HepG2 (cell line): Measurements from ENCODE around the gene LRP1B. TPM values are rescaled to one million over a fixed set of nuclear protein-coding genes. Genes with fewer than 3 reads are reported as not detected.

Experiments used
- ATAC-seq: fragments of 200-7000 bp; cut with Tn5 transposase; 3 replicates; pipeline ENCODE4 v1.9.1; 2020; ENCODE audit warnings: mild to moderate bottlenecking, moderate library complexity
- BruUV-seq: library from RNA; stranded (reverse); fragments of 400-500 nt; replicated peaks from 2 replicates; lab custom pipeline; 2021; lab: Mats Ljungman, UMichigan
- CTCF ChIA-PET: fragments of 300-600 bp; formaldehyde crosslinking; extraction: SDS; loops from one replicate; lab custom pipeline; 2021; ENCODE audit warnings: low total read pairs, inconsistent platforms, low intra/inter-chr PET ratio; lab: Yijun Ruan, JAX
- POLR2A ChIA-PET: fragments of 350-600 bp; sonication (Branson Sonifier 250); formaldehyde crosslinking; loops from one replicate; lab custom pipeline; 2020; ENCODE audit warnings: antibody characterized with exemption, inconsistent platforms; lab: Yijun Ruan, JAX
- DNase-seq: peaks from one replicate; pipeline ENCODE4 v3.0.0-alpha.2; 2015; ENCODE audit warnings: low spot score
- FAIRE-seq: peaks from 3 replicates; lab custom pipeline; 2011; peaks lifted over from hg19 to GRCh38; lab: Jason Lieb, UNC
- H2AFZ ChIP-seq: one replicate; pipeline ENCODE4 v1.6.1; 2011; ENCODE audit warnings: low read length, inconsistent platforms
- H3K27ac ChIP-seq: fragments of 300-600 bp; 3 replicates; pipeline ENCODE4 v1.8.0; 2011; ENCODE audit warnings: mixed run types, mild to moderate bottlenecking, mixed read lengths, low read length, inconsistent platforms; ENCODE audit not compliant: insufficient read depth; ENCODE audit errors: extremely low read length
- H3K27me3 ChIP-seq, 2 experiments: fragments of 200-600 bp in 1 of 2; 2 replicates in 1 of 2; 3 replicates in 1 of 2; pipeline versions ENCODE4 v1.6.0 to v1.8.0; 2011; ENCODE audit warnings: low read length in 2 of 2, mild to moderate bottlenecking in 2 of 2, moderate library complexity in 2 of 2, inconsistent platforms in 1 of 2; ENCODE audit not compliant: insufficient read depth in 2 of 2, control insufficient read depth in 1 of 2
- H3K36me3 ChIP-seq, 2 experiments: fragments of 200-600 bp in 1 of 2; replicated peaks in 1 of 2; 2 replicates in 1 of 2; 3 replicates in 1 of 2; pipeline versions ENCODE4 v1.5.1 to v1.8.0; 2011; ENCODE audit warnings: low read length in 2 of 2, inconsistent platforms in 1 of 2; ENCODE audit not compliant: insufficient read depth in 2 of 2, control insufficient read depth in 1 of 2
- H3K4me1 ChIP-seq: 2 replicates; pipeline ENCODE4 v1.5.1; 2012; ENCODE audit warnings: low read length, inconsistent platforms; ENCODE audit not compliant: insufficient read depth
- H3K4me2 ChIP-seq: 2 replicates; pipeline ENCODE4 v1.6.0; 2011; ENCODE audit warnings: low read depth, low read length, inconsistent platforms
- H3K4me3 ChIP-seq, 3 experiments: fragments of 200-600 bp in 1 of 3; sonication (generic), shearing (Covaris generic) in 1 of 3; replicated peaks in 1 of 3; 2 replicates each; pipeline ENCODE4 v1.5.1; 2011 to 2016; ENCODE audit warnings: low read length in 3 of 3, inconsistent platforms in 2 of 3, low read depth in 2 of 3, mild to moderate bottlenecking in 2 of 3, control low read depth in 1 of 3, mixed read lengths in 1 of 3; ENCODE audit not compliant: insufficient read depth in 1 of 3
- H3K79me2 ChIP-seq: one replicate; pipeline ENCODE4 v1.6.1; 2011; ENCODE audit warnings: low read length, inconsistent platforms; ENCODE audit not compliant: insufficient read depth
- H3K9ac ChIP-seq: 2 replicates; pipeline ENCODE4 v1.6.0; 2011; ENCODE audit warnings: mild to moderate bottlenecking, low read depth, low read length, inconsistent platforms; ENCODE audit not compliant: insufficient read depth
- H3K9me3 ChIP-seq: 2 replicates; pipeline ENCODE4 v1.5.1; 2012; ENCODE audit warnings: mild to moderate bottlenecking, low read length
- H4K20me1 ChIP-seq: 2 replicates; pipeline ENCODE4 v1.6.0; 2011; ENCODE audit warnings: inconsistent platforms, mild to moderate bottlenecking, low read length, moderate library complexity; ENCODE audit not compliant: insufficient read depth
- AFF4 ChIP-seq: sonication (generic); formaldehyde crosslinking; IDR thresholded peaks from 2 replicates; pipeline ENCODE4 v1.4.0; 2020; ENCODE audit warnings: missing genetic modification reagents
- BRD4 ChIP-seq: sonication (generic); formaldehyde crosslinking; IDR thresholded peaks from 2 replicates; pipeline ENCODE4 v1.4.0; 2020; ENCODE audit warnings: missing genetic modification reagents
- CEBPB ChIP-seq: IDR thresholded peaks from 2 replicates; pipeline ENCODE4 v1.6.1; 2011; ENCODE audit warnings: low read depth, low read length, improper control_type of control experiment, borderline replicate concordance
- CREB1 ChIP-seq, 2 experiments: fragments of 450-650 bp in 1 of 2; IDR thresholded peaks; 2 replicates each; pipeline ENCODE4 v1.6.1; 2016 to 2017; ENCODE audit warnings: control low read depth in 1 of 2, mild to moderate bottlenecking in 1 of 2, missing compliant biosample characterization in 1 of 2, missing genetic modification characterization in 1 of 2
- HNF4G ChIP-seq, 2 experiments: sonication (generic) in 1 of 2; formaldehyde crosslinking in 1 of 2; IDR thresholded peaks; 2 replicates each; pipeline versions ENCODE4 v1.4.0 to v1.6.1; 2011 to 2020; ENCODE audit warnings: borderline replicate concordance in 2 of 2, low read depth in 2 of 2, mild to moderate bottlenecking in 2 of 2, low read length in 1 of 2, missing genetic modification reagents in 1 of 2, moderate library complexity in 1 of 2
- HOXA5 ChIP-seq: sonication (generic); formaldehyde crosslinking; IDR thresholded peaks from 2 replicates; pipeline ENCODE4 v1.4.0; 2020; ENCODE audit warnings: missing genetic modification reagents
- REL ChIP-seq: sonication (generic); formaldehyde crosslinking; conservative IDR thresholded peaks from 2 replicates; pipeline ENCODE4 v1.8.0; 2022; ENCODE audit warnings: mild to moderate bottlenecking, missing genetic modification reagents, moderate library complexity
- SMC3 ChIP-seq: IDR thresholded peaks from 2 replicates; pipeline ENCODE4 v1.6.1; 2011; ENCODE audit warnings: low read length, improper control_type of control experiment
- ZC3H4 ChIP-seq: sonication (generic); formaldehyde crosslinking; IDR thresholded peaks from 2 replicates; pipeline ENCODE4 v1.4.0; 2020; ENCODE audit warnings: missing genetic modification reagents, borderline replicate concordance
- ZFP82 ChIP-seq: sonication (generic); formaldehyde crosslinking; IDR thresholded peaks from 2 replicates; pipeline ENCODE4 v1.5.1; 2020; ENCODE audit warnings: mild to moderate bottlenecking, missing genetic modification reagents, borderline replicate concordance
- ZNF383 ChIP-seq: sonication (generic); formaldehyde crosslinking; IDR thresholded peaks from 2 replicates; pipeline ENCODE4 v1.4.0; 2020; ENCODE audit warnings: missing genetic modification reagents, mild to moderate bottlenecking, borderline replicate concordance
- ZNF468 ChIP-seq: sonication (generic); formaldehyde crosslinking; IDR thresholded peaks from 2 replicates; pipeline ENCODE4 v1.8.0; 2022; ENCODE audit warnings: mild to moderate bottlenecking, moderate library complexity, missing genetic modification reagents
- ZNF576 ChIP-seq: sonication (generic); formaldehyde crosslinking; IDR thresholded peaks from 2 replicates; pipeline ENCODE4 v1.4.0; 2020; ENCODE audit warnings: mild to moderate bottlenecking, missing genetic modification reagents
- ZNF879 ChIP-seq: sonication (generic); formaldehyde crosslinking; IDR thresholded peaks from 2 replicates; pipeline ENCODE4 v1.8.1; 2023; ENCODE audit warnings: missing genetic modification reagents
- WGBS: methylation state at CpG from one replicate; pipeline ENCODE4 v1.1.6; 2017; ENCODE audit warnings: low lambda C conversion rate; 5-methylcytosine and 5-hydroxymethylcytosine counted together
- in situ Hi-C: cut with HindIII; loops from 2 replicates; pipeline ENCODE4 v1.10.0; 2017; ENCODE audit warnings: low pct_unique_long_range_greater_than_20kb; ENCODE audit not compliant: extremely low pct_ligation_motif_present
- intact Hi-C: fragments of 100-400 bp; cut with micrococcal nuclease; formaldehyde crosslinking; loops from one replicate; pipeline ENCODE4 v1.10.0; 2022; ENCODE audit not compliant: unreplicated experiment
- polyA plus RNA-seq, 8 experiments: library from polyadenylated mRNA; depleted of rRNA in 3 of 8; stranded (reverse) in 7 of 8; unstranded in 1 of 8; fragments of >200 nt; fragmentation: Illumina TruSeq in 4 of 8; extraction: Trizol in 4 of 8; gene quantifications; 2 replicates each; pipeline versions ENCODE4 v1.2.1 to v1.2.3, GENCODE V29; 2011 to 2016; ENCODE audit warnings: low read depth in 4 of 8, missing spikeins in 1 of 8, mixed read lengths in 1 of 8; ENCODE audit not compliant: insufficient read depth in 1 of 8
- total RNA-seq, 5 experiments: library from RNA; depleted of rRNA; stranded (reverse); fragments of >200 nt; fragmentation: Illumina TruSeq; extraction: Trizol; gene quantifications; 2 replicates each; pipeline ENCODE4 v1.2.3, GENCODE V29; 2016; ENCODE audit warnings: low read depth in 1 of 5
- TF ChIP-seq, protein P1 (sequence below): IDR thresholded peaks from 2 replicates; pipeline ENCODE4 v1.6.1; 2012; ENCODE audit warnings: low read depth, low read length, improper control_type of control experiment
- TF ChIP-seq, protein P2 (sequence below): sonication (generic); formaldehyde crosslinking; IDR thresholded peaks from 2 replicates; pipeline ENCODE4 v1.5.0; 2020; ENCODE audit warnings: mild to moderate bottlenecking, missing genetic modification reagents

Gene LRP1B
- total and polyA plus RNA-seq, 2 of the 13 experiments (the other 11 are each of a cell fraction or from before 2014, with no cell fraction given), result 0.04 TPM; not detected in 1

GRCh38 chr2:140383781-140384180, 1747.0 kb downstream of the LRP1B start:
- no peaks in the 10 kb centered on the region for H3K79me2 ChIP-seq
- BruUV-seq, result no TSS peak
- no peak overlapping the region for H3K9ac ChIP-seq
- TF ChIP-seq ZC3H4 (CRISPR knock-in tag) (no peak), ZNF879 (CRISPR knock-in tag) (no peak), CREB1 (IDR thresholded peaks at IDR 0.05) (no peak), CREB1 (CRISPR knock-in tag; IDR thresholded peaks at IDR 0.05) (no peak), ZNF576 (no peak), SMC3 (no peak), ZNF383 (CRISPR knock-in tag) (no peak), BRD4 (CRISPR knock-in tag) (no peak), REL (CRISPR knock-in tag) (no peak), ZFP82 (CRISPR knock-in tag) (no peak), ZNF468 (CRISPR knock-in tag) (no peak), AFF4 (no peak), HOXA5 (CRISPR knock-in tag) (no peak), HNF4G (IDR thresholded peaks at IDR 0.05; ENCODE audit: borderline replicate concordance, low read depth, low read length) (no peak), HNF4G (CRISPR knock-in tag; IDR thresholded peaks at IDR 0.05; ENCODE audit: borderline replicate concordance, low read depth) (no peak), CEBPB (no peak)
- TF ChIP-seq, protein P1, sequence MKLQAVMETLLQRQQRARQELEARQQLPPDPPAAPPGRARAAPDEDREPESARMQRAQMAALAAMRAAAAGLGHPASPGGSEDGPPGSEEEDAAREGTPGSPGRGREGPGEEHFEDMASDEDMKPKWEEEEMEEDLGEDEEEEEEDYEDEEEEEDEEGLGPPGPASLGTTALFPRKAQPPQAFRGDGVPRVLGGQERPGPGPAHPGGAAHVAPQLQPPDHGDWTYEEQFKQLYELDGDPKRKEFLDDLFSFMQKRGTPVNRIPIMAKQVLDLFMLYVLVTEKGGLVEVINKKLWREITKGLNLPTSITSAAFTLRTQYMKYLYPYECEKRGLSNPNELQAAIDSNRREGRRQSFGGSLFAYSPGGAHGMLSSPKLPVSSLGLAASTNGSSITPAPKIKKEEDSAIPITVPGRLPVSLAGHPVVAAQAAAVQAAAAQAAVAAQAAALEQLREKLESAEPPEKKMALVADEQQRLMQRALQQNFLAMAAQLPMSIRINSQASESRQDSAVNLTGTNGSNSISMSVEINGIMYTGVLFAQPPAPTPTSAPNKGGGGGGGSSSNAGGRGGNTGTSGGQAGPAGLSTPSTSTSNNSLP, result no peak
- TF ChIP-seq, protein P2, sequence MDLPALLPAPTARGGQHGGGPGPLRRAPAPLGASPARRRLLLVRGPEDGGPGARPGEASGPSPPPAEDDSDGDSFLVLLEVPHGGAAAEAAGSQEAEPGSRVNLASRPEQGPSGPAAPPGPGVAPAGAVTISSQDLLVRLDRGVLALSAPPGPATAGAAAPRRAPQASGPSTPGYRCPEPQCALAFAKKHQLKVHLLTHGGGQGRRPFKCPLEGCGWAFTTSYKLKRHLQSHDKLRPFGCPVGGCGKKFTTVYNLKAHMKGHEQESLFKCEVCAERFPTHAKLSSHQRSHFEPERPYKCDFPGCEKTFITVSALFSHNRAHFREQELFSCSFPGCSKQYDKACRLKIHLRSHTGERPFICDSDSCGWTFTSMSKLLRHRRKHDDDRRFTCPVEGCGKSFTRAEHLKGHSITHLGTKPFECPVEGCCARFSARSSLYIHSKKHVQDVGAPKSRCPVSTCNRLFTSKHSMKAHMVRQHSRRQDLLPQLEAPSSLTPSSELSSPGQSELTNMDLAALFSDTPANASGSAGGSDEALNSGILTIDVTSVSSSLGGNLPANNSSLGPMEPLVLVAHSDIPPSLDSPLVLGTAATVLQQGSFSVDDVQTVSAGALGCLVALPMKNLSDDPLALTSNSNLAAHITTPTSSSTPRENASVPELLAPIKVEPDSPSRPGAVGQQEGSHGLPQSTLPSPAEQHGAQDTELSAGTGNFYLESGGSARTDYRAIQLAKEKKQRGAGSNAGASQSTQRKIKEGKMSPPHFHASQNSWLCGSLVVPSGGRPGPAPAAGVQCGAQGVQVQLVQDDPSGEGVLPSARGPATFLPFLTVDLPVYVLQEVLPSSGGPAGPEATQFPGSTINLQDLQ (CRISPR knock-in tag), result no peak
- no peak overlapping the region for H3K4me3 ChIP-seq
- no peaks in the 10 kb centered on the region for H3K36me3 ChIP-seq
- H2AFZ ChIP-seq, result no peak overlapping the region
- no peak overlapping the region for H3K4me2 ChIP-seq
- no peaks in the 10 kb centered on the region; a peak in 1 of 5 replicates for H3K27me3 ChIP-seq
- intact Hi-C loops (no loop called here), in situ Hi-C loops (no loop called here)
- no peaks in the 10 kb centered on the region for H3K9me3 ChIP-seq
- WGBS, result 10% methylated on average over 4 of the region's 4 CpGs
- no peak overlapping the region for H3K27ac ChIP-seq
- POLR2A ChIA-PET, result no interaction called here
- no peaks in the 10 kb centered on the region for H4K20me1 ChIP-seq
- no peak for FAIRE-seq
- CTCF ChIA-PET, result no interaction called here
- no peaks in the 10 kb centered on the region for H3K4me1 ChIP-seq
- no peak for DNase-seq
- ATAC-seq, result no peak
